Neural crest cell (in vitro differentiated cells): ENCODE data around the gene DMXL1. TPM values are rescaled to one million over a fixed set of nuclear protein-coding genes. Genes with fewer than 3 reads are reported as not detected.

ENCODE experiments used
- DNase-seq: peaks from one replicate; pipeline ENCODE4 v3.0.0; 2021; ENCODE audit warnings: low read depth, mixed read lengths, low spot score
- H3K27ac Mint-ChIP-seq: one replicate; pipeline ENCODE4 v1.8.0; 2021; ENCODE audit warnings: mild to moderate bottlenecking, mixed read lengths; ENCODE audit not compliant: unreplicated experiment
- H3K27me3 Mint-ChIP-seq: 2 replicates; pipeline ENCODE4 v1.8.0; 2021; ENCODE audit warnings: low read depth, mild to moderate bottlenecking, mixed read lengths
- H3K36me3 Mint-ChIP-seq: 2 replicates; pipeline ENCODE4 v1.8.0; 2021; ENCODE audit warnings: low read depth, mild to moderate bottlenecking, mixed read lengths
- H3K4me1 Mint-ChIP-seq: 2 replicates; pipeline ENCODE4 v1.8.0; 2021; ENCODE audit warnings: mixed read lengths
- H3K4me3 Mint-ChIP-seq: one replicate; pipeline ENCODE4 v1.8.0; 2021; ENCODE audit warnings: mild to moderate bottlenecking, mixed read lengths
- H3K9me3 Mint-ChIP-seq: 2 replicates; pipeline ENCODE4 v1.8.0; 2021; ENCODE audit warnings: mixed read lengths
- CTCF ChIP-seq: fragments of 200-600 bp; sonication (generic); conservative IDR thresholded peaks from 2 replicates; pipeline ENCODE4 v1.5.0; 2021; ENCODE audit warnings: antibody characterized with exemption, mild to moderate bottlenecking
- total RNA-seq: library from RNA; stranded (reverse); gene quantifications from 2 replicates; pipeline ENCODE4 v1.2.1, GENCODE V29; 2021

DMXL1 gene
- total RNA-seq, 1 donor from 2014 or later = 24.1 TPM

DNA sequence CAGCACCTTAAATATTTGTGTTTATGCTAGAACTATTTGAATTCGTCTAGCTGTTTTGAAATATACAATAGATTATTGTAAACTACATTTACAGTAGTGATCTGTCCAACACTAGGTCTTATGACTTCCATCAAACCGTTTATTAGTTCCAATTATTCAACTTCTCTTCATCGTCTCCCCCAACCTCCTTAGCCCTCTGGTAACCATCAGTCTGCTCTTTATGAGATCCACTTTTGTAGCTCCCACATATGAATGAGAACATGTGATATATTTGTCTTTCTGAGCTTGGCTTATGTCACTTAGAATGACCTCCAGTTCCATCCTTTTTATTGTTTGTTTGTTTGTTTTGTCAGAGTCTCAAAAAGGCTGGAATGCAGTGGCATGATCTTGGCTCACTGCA is 11.8 kb downstream of the DMXL1 start:
- no peak overlapping the region for H3K4me3 Mint-ChIP-seq
- DNase-seq = no peak
- peaks cover 12% of the 10 kb centered on the region for H3K4me1 Mint-ChIP-seq
- H3K9me3 Mint-ChIP-seq = peaks cover 16% of the 10 kb centered on the region
- H3K27me3 Mint-ChIP-seq = no peaks in the 10 kb centered on the region
- H3K27ac Mint-ChIP-seq = no peak overlapping the region
- H3K36me3 Mint-ChIP-seq = peaks cover 17% of the 10 kb centered on the region
- TF ChIP-seq CTCF = no peak

GRCh38 chr5:119083679-119084078 is 12.8 kb downstream of the DMXL1 start:
- Mint-ChIP-seq H3K4me3 (no peak overlapping the region), H3K27ac (no peak overlapping the region), H3K36me3 (peaks cover 17% of the 10 kb centered on the region), H3K9me3 (peaks cover 16% of the 10 kb centered on the region), H3K4me1 (peaks cover 12% of the 10 kb centered on the region), H3K27me3 (no peaks in the 10 kb centered on the region)
- DNase-seq = no peak
- no peak for TF ChIP-seq CTCF

DNA sequence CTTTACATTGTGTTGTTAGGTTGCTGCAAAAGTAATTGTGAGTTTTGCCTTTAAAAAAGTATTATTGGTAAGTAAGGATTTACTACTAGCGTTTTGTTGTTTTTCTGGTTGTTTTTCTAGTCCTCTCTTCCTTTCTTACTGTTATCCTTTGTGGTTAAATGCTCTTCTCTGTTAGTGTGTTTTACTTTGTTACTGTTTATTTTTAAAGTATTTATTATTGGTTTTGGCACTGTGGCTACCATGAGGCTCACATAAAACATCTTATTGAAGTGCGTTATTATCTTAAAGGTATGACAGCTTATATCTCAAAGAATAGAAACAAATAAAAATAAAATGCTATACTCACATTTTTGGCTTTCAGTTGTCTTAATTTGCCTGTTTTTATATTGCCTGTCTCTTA is 17.6 kb downstream of the DMXL1 start:
- Mint-ChIP-seq H3K36me3 (peaks cover 27% of the 10 kb centered on the region), H3K27ac (no peak overlapping the region), H3K27me3 (no peaks in the 10 kb centered on the region), H3K4me3 (no peak overlapping the region), H3K9me3 (peaks cover 17% of the 10 kb centered on the region), H3K4me1 (no peaks in the 10 kb centered on the region)
- no peak for TF ChIP-seq CTCF
- DNase-seq = no peak

GRCh38 chr5:119095611-119096010 is 24.7 kb downstream of the DMXL1 start:
- DNase-seq = no peak
- Mint-ChIP-seq H3K27ac (no peak overlapping the region), H3K9me3 (peaks cover 4% of the 10 kb centered on the region), H3K36me3 (peaks cover 13% of the 10 kb centered on the region), H3K4me3 (no peak overlapping the region), H3K27me3 (no peaks in the 10 kb centered on the region), H3K4me1 (no peaks in the 10 kb centered on the region)
- TF ChIP-seq CTCF = no peak

GRCh38 chr5:119105971-119106370 is 35.1 kb downstream of the DMXL1 start:
- Mint-ChIP-seq H3K27me3 (no peaks in the 10 kb centered on the region), H3K4me3 (no peak overlapping the region), H3K36me3 (peaks cover 16% of the 10 kb centered on the region), H3K4me1 (peaks cover 5% of the 10 kb centered on the region), H3K27ac (peak overlapping the region; percentile 91), H3K9me3 (no peaks in the 10 kb centered on the region)
- TF ChIP-seq CTCF = no peak
- no peak for DNase-seq

- no peak for TF ChIP-seq CTCF
- no peaks in the 10 kb centered on the region for H3K27me3 Mint-ChIP-seq
- no peak overlapping the region for H3K4me3 Mint-ChIP-seq
- no peak overlapping the region for H3K27ac Mint-ChIP-seq
- H3K36me3 Mint-ChIP-seq = peaks cover 8% of the 10 kb centered on the region
- no peaks in the 10 kb centered on the region for H3K9me3 Mint-ChIP-seq
- DNase-seq = no peak
- no peaks in the 10 kb centered on the region for H3K4me1 Mint-ChIP-seq
These were observed 41.3 kb downstream of the DMXL1 start for GRCh38 chr5:119112151-119112550.
